Gastrocnemius medialis (tissue), 4 donors: ENCODE data around the gene MAML2. TPM values are rescaled to one million over a fixed set of nuclear protein-coding genes. Genes with fewer than 3 reads are reported as not detected.
A peak's percentile ranks its signal among the peaks of the same experiment; 100 is the strongest.

Experiments used
- ATAC-seq, 2 donors: fragments of 150-250 bp; one replicate each; pipeline ENCODE4 v1.9.1; 2016
- DNase-seq, 2 donors: peaks; one replicate each; pipeline ENCODE4 v3.0.0-alpha.2; 2019
- H3K27ac ChIP-seq, 4 donors: fragments of 200-600 bp; sonication (generic); 1 replicate in 1 of 4; 2 replicates in 3 of 4; pipeline ENCODE4 v1.5.1; 2016 to 2018; ENCODE audit warnings: mild to moderate bottlenecking in 2 of 4, moderate library complexity in 1 of 4
- H3K27me3 ChIP-seq, 3 donors: fragments of 200-600 bp; sonication (generic) in 2 of 3; 1 replicate in 1 of 3; 2 replicates in 2 of 3; pipeline versions ENCODE4 v1.5.1 to v1.6.0; 2016 to 2019; ENCODE audit warnings: mild to moderate bottlenecking in 1 of 3, moderate library complexity in 1 of 3
- H3K36me3 ChIP-seq, 2 donors: fragments of 200-600 bp; sonication (generic) in 1 of 2; one replicate each; pipeline ENCODE4 v1.5.1; 2017 to 2018
- H3K4me1 ChIP-seq, 2 donors: fragments of 200-600 bp; sonication (generic) in 1 of 2; one replicate each; pipeline ENCODE4 v1.5.1; 2016 to 2017; ENCODE audit warnings: mild to moderate bottlenecking in 2 of 2
- H3K4me3 ChIP-seq, 4 donors: fragments of 200-600 bp; sonication (generic) in 3 of 4; 1 replicate in 1 of 4; 2 replicates in 3 of 4; pipeline ENCODE4 v1.5.1; 2016 to 2019; ENCODE audit warnings: mild to moderate bottlenecking in 2 of 4
- H3K9me3 ChIP-seq, 3 donors: fragments of 200-600 bp; sonication (generic) in 2 of 3; 1 replicate in 1 of 3; 2 replicates in 2 of 3; pipeline ENCODE4 v1.5.1; 2016 to 2019
- POLR2A ChIP-seq, 2 donors: fragments of 450-650 bp; IDR thresholded peaks; one replicate each; pipeline ENCODE4 v1.6.1; 2017; ENCODE audit warnings: antibody characterized with exemption in 2 of 2, mild to moderate bottlenecking in 2 of 2, moderate library complexity in 2 of 2
- in situ Hi-C, 4 donors: fragments of 200-750 bp; cut with MboI; loops; one replicate each; pipeline versions ENCODE4 v1.15.0 to v1.8.0; 2017; ENCODE audit warnings: low sequenced_read_pairs in 4 of 4
- intact Hi-C: fragments of 100-400 bp; cut with DNase I; formaldehyde crosslinking; loops from one replicate; pipeline ENCODE4 v1.15.1; 2023; ENCODE audit warnings: low total_unique reads
- total RNA-seq, 4 donors: library from RNA; depleted of rRNA; stranded (reverse); fragments of >200 nt; gene quantifications; one replicate each; pipeline versions ENCODE4 v1.1.0 to v1.2.3, GENCODE V29; 2016
- TF ChIP-seq, protein P1 (sequence below), 5 experiments: fragments of 450-650 bp in 3 of 5; fragments of 200-600 bp in 2 of 5; sonication (generic) in 2 of 5; IDR thresholded peaks in 4 of 5; conservative IDR thresholded peaks in 1 of 5; 1 replicate in 4 of 5; 2 replicates in 1 of 5; pipeline ENCODE4 v1.5.1; 2016 to 2019; ENCODE audit warnings: antibody characterized with exemption in 5 of 5, mild to moderate bottlenecking in 3 of 5, moderate library complexity in 3 of 5

Gene MAML2
- total RNA-seq = 1 to 10 TPM; 4.1 to 6.3 (median 4.8) TPM

- no peaks in the 10 kb centered on the region for H3K27me3 ChIP-seq
- H3K9me3 ChIP-seq = no peaks in the 10 kb centered on the region
- in situ Hi-C loops = loop anchor here (5.0 to 25.0 kb wide), 4 partner anchors 281 to 291 kb away; no protein-coding TSS in a partner anchor
- intact Hi-C loops = loop anchor here (1.0 to 5.0 kb wide), 5 partner anchors 131 to 507 kb away; partner anchors contain the start of gene MTMR2
- peaks cover 3 to 4% of the 10 kb centered on the region in 2 donors for H3K4me1 ChIP-seq
- no peaks in the 10 kb centered on the region for H3K36me3 ChIP-seq
- H3K27ac ChIP-seq = peak within 1 kb of the TSS; percentile 63 to 74 (median 66)
- DNase-seq (peak; percentile 84 to 86), ATAC-seq (peak; percentile 90 to 93)
- TF ChIP-seq, protein P1, sequence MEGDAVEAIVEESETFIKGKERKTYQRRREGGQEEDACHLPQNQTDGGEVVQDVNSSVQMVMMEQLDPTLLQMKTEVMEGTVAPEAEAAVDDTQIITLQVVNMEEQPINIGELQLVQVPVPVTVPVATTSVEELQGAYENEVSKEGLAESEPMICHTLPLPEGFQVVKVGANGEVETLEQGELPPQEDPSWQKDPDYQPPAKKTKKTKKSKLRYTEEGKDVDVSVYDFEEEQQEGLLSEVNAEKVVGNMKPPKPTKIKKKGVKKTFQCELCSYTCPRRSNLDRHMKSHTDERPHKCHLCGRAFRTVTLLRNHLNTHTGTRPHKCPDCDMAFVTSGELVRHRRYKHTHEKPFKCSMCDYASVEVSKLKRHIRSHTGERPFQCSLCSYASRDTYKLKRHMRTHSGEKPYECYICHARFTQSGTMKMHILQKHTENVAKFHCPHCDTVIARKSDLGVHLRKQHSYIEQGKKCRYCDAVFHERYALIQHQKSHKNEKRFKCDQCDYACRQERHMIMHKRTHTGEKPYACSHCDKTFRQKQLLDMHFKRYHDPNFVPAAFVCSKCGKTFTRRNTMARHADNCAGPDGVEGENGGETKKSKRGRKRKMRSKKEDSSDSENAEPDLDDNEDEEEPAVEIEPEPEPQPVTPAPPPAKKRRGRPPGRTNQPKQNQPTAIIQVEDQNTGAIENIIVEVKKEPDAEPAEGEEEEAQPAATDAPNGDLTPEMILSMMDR (IDR thresholded peaks at IDR 0.05 in 4 of 5, conservative IDR thresholded peaks at IDR 0.05 in 1 of 5) = peak; percentile 53 to 94 (median 72)
- peak in 1 of 2 donors; percentile 9 for TF ChIP-seq POLR2A (IDR thresholded peaks at IDR 0.05)
- H3K4me3 ChIP-seq = peak within 1 kb of the TSS; percentile 60 to 79 (median 64)
These were observed at the start of gene MAML2 for GRCh38 chr11:96342961-96343711. Gene MAML2 (minus strand): TSS chr11:96343195. CDS start chr11:96341895, 1,300 bp downstream.

GRCh38 chr11:96391698-96392307, 48.8 kb upstream of the MAML2 start:
- Histone ChIP-seq H3K27ac (no peak overlapping the region), H3K9me3 (no peaks in the 10 kb centered on the region), H3K4me3 (no peak overlapping the region), H3K27me3 (no peaks in the 10 kb centered on the region), H3K36me3 (no peaks in the 10 kb centered on the region), H3K4me1 (peaks cover 14 to 19% of the 10 kb centered on the region in 2 donors)
- TF ChIP-seq, protein P1 (IDR thresholded peaks at IDR 0.05 in 4 of 5, conservative IDR thresholded peaks at IDR 0.05 in 1 of 5) = no peak
- no peak for TF ChIP-seq POLR2A (IDR thresholded peaks at IDR 0.05)
- ATAC-seq (no peak), DNase-seq (no peak)
- in situ Hi-C loops (loop anchor here in 1 of 4 donors (25.0 kb wide), 1 partner anchor 555 kb away; no protein-coding TSS in a partner anchor), intact Hi-C loops (no loop called here)

DNA sequence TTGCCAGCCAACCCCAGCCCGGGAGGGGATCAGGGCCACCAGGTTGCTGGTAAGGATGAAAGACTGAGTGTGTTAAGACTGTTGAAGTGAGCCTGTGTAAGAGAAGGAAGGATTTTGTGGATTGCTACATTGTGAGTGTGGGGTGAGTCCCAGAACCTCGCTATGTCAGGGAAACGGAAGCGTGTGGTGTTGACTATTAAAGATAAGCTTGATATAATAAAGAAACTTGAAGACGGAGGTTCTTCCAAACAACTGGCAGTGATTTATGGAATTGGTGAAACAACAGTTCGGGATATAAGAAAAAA, 47.4 kb upstream of the MAML2 start:
- peak overlapping the region; percentile 81 to 93 (median 92) for H3K4me3 ChIP-seq
- in situ Hi-C loops = loop anchor here in 1 of 4 donors (25.0 kb wide), 1 partner anchor 553 kb away; no protein-coding TSS in a partner anchor
- no peaks in the 10 kb centered on the region for H3K27me3 ChIP-seq
- H3K4me1 ChIP-seq = peaks cover 14 to 19% of the 10 kb centered on the region in 2 donors
- H3K27ac ChIP-seq = peak overlapping the region; percentile 87 to 95 (median 91)
- no peak for DNase-seq
- no peak for TF ChIP-seq POLR2A (IDR thresholded peaks at IDR 0.05)
- TF ChIP-seq, protein P1 (IDR thresholded peaks at IDR 0.05 in 4 of 5, conservative IDR thresholded peaks at IDR 0.05 in 1 of 5) = no peak
- ATAC-seq = peak in 1 of 2 donors; percentile 5
- no peaks in the 10 kb centered on the region for H3K36me3 ChIP-seq
- no peaks in the 10 kb centered on the region for H3K9me3 ChIP-seq
- intact Hi-C loops = loop anchor here (1.0 kb wide), 1 partner anchor 601 kb away; the partner anchor contains the start of gene FAM76B

- ATAC-seq (peak; percentile 94 to 95), DNase-seq (peak; percentile 95 to 96)
- intact Hi-C loops (loop anchor here (1.0 to 10.0 kb wide), 2 partner anchors 465 to 601 kb away; partner anchors contain the start of genes FAM76B and MTMR2), in situ Hi-C loops (loop anchor here in 1 of 4 donors (25.0 kb wide), 1 partner anchor 553 kb away; no protein-coding TSS in a partner anchor)
- H3K27ac ChIP-seq = peak within 1 kb of the TSS; percentile 87 to 95 (median 91)
- H3K4me3 ChIP-seq = peak within 1 kb of the TSS; percentile 81 to 93 (median 92)
- TF ChIP-seq, protein P1 (IDR thresholded peaks at IDR 0.05 in 4 of 5, conservative IDR thresholded peaks at IDR 0.05 in 1 of 5) = no peak
- peak; percentile 89 to 90 for TF ChIP-seq POLR2A (IDR thresholded peaks at IDR 0.05)
- no peaks in the 10 kb centered on the region for H3K9me3 ChIP-seq
- H3K4me1 ChIP-seq = peaks cover 14 to 19% of the 10 kb centered on the region in 2 donors
- no peaks in the 10 kb centered on the region for H3K36me3 ChIP-seq
- H3K27me3 ChIP-seq = no peaks in the 10 kb centered on the region
These were observed 46.9 kb upstream of the MAML2 start, which contains the start of the genes CCDC82 and JRKL for GRCh38 chr11:96389720-96390487. Gene CCDC82 (minus strand): TSS chr11:96389912. CDS start chr11:96384747, 5,165 bp downstream. Gene JRKL (plus strand): TSS chr11:96390013. CDS start chr11:96390650, 637 bp downstream.
